ENCODE measurements around the gene CSRP3. TPM values are rescaled to one million over a fixed set of nuclear protein-coding genes. Genes with fewer than 3 reads are reported as not detected.
A peak's percentile ranks its signal among the peaks of the same experiment; 100 is the strongest.

CSRP3 gene
- polyA plus RNA-seq, 4 donors = 0.13 TPM; not detected in 3

DNA sequence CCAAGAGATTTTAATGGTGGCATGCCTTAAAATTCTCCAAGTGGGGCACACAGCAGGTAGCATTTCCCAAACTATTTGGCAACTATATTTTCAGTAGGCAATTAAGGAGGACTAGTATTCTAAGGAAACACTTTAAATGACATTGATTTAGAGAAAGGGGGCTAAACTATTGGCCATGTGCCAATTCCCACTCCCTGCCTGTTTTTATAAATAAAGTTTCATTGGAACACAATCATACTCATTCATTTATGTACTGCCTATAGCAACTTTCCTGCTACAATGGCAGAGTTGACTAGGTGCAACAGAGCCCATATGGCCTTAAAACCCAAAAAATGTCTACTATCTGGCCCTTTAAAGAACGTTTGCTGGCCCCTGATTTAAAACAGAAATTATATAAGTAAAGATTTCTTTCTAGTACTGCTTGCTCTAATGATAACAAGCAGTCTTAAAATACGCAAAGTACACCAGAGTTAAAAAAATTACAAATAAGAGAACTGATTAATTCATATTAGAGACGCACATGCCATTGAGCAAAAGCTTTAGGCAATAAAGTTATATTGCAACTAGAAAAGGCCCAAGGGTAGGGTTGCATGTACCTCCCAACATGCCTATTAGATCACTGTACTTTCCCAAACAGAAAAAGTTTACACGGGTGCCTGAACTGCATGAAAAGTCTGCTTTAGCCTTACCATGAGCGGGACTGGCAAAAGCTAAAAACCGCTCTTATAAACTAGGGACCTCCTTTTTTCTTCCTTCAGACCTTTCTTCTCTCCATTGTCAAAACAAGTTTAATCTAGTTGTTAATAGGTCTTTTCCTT, 24.8 kb upstream of the CSRP3 start:
- no peak for DNase-seq (ENCODE audit: low read depth in 4 of 4, low spot score in 2 of 4)

DNA sequence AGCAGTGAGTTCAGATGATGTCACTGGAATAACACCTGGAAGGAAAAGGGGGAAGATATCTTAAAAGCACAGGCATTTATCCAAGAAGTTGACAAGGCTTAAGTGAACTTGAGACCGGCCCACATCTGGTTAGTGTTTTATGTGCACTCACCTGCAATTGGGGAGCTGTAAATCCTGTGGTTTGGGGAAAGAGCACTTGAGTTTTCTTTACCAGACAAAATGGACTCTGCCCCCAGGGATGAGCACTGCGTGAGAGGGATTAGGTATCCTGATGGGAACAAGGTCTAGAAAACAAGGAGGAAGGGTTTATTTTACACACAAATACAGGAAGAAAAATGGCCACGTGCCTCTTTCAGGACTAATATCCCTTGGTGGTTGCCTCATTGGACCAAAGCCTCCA, 23.8 kb upstream of the CSRP3 start:
- DNase-seq (ENCODE audit: low read depth in 4 of 4, low spot score in 2 of 4) = no peak

DNA sequence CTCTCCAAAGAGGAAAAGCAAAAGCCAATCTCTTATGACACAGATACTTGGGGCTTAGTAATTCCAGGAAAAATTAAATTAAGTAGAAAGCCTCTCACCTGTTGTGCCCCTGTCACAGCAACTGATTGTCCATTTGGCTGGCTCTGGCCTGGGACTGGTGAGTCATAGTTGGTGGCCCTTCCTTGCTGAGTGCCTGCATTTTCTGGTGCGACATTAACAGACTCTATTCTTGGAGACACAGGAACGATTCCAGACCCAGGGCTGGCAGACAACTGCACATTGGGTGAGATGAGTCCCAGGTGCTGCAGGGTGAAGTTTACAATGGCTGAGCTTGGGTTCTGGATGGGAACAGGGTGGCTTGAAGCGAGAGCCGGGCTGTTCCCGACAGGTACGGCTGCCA, 23.3 kb upstream of the CSRP3 start:
- DNase-seq (ENCODE audit: low read depth in 4 of 4, low spot score in 2 of 4) = no peak

DNA sequence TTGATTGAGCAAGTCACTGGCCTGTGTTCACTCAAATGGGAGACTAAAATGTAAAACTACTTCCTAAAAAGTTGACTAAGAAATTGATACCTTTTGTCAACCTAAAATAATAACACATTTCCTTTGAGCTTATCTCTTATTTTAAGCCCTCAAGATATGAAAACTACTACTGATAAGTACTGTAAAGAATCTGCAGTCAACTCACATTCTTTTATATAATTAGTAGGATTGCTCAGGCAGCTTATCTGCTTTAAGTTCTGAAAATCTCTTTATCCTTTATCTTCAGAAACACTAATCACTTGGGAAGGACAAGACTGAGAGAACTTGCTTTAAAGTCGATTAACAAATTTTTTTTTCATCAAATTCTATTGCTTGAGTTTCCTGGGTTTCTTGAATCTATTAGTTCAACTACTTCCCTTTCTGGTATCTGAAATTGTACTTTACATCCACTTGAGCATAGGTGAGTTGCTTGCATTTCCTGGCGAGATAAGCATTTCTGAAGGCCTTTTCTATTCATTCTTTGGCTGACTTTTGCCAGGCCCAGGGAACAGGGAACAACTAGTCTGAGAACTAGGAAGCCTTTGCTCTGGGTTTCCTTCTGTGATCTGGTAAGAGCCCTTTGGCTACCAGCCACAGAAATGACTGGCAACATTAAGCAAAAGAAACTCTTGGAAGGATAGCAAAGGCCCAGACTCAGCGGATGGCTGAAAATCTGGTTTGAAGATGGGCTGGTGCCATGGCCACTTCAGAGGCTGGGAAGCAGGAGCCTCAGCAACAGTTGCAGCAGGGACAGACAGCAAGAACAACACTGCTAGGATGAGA, 19.3 kb upstream of the CSRP3 start:
- no peak for DNase-seq (ENCODE audit: low read depth in 4 of 4, low spot score in 2 of 4)

DNA sequence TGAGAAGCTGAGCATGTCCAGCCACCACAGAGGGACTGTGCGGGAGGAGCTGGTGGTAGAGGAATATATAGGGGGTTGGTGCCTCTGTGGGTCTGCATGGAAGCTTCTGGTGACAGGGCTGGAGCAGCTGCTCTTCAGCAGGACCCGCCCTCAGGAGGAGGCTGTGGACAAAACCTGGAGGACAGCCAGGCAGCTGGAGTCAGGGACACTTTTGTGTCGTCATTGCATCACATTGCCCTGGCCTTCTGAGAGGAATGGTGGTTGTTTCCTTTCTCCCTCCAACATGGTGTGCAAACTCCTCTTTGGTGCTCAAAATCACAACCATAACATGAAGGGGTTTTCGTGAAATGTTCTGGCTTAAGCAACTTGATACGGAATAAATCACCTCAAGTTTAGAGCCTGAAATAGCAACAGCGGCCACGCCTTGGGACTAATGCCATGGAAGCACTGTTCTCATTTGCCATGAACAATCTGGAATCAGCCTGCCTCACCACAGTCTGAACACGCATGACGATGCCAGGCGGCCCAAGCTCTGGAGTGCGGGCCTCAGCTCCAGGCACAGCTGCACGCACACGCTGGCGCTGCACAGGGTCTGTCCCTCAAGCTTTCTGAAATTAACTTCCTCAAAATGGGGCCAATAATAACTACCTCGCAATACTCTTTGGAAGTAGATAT, 17.1 kb upstream of the CSRP3 start:
- DNase-seq (ENCODE audit: low read depth in 4 of 4, low spot score in 2 of 4) = no peak

DNA sequence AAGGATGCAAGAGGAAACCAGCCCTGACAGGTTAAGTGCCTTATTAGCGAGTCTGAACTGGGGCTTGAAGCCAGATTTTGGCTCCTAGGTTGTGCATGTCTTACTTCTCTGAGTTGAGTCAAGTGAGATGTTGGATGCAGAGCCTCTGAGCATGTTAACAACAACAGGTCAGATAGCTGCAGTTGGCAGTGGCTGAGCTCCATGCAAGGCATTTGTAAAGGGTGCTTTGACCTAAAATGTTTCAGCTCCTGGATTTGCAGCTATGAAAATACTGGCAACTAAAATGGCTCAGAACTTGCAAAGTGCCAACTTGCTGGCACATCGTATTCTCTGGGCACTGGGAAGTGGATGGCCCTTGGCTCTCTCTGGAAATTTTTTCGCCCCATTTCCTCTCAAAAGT, 16.4 kb upstream of the CSRP3 start:
- no peak for DNase-seq (ENCODE audit: low read depth in 4 of 4, low spot score in 2 of 4)

DNA sequence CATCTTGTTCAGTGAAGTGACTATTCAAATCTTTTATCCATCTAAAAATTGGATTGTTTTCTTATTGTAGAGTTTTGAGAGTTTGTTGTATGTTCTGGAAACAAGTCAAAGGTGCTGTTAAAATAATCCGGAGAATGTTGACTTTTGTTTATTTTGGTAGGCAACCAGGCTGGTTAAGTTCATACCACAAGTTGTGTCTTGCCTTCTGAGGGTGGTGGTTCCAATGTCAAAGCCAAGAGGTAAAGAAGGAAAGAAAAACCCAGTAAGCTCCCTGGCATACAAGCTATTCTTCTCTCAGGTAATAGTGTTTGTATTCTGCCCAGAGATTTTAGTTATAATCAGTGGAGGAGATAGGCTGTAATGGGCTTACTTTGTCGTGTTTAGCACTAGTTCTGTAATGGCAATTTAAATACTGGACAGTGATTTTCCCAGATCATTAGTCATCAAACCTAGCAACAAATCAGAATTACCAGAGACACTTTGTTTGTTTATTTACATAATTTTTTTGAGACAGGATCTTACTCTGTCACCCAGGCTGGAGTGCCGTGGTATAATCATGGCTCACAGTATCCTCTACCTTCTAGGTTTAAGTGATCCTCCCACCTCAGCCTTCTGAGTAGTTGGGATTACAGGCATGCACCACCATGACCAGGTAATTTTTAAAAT, 15.1 kb upstream of the CSRP3 start:
- DNase-seq (ENCODE audit: low read depth in 4 of 4, low spot score in 2 of 4) = no peak

DNA sequence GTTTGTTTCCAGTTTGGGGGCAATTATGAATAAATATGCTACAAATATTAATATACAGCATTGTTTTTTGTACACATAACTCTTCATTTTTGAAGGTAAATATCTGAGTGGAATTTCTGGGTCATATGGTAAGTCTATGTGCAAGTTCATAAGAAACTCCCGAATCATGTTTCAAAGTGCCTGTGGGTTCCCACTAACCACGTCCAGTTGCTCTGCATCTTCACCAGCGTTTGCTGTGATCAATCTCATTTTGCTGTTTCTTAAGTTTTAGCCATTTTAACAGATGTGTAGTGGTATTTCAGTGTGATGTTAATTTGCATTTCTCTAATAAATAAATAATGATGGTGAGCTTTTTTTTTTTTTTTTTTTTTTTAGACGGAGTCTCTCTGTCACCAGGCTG, 14.2 kb upstream of the CSRP3 start:
- DNase-seq (ENCODE audit: low read depth in 4 of 4, low spot score in 2 of 4) = no peak

DNA sequence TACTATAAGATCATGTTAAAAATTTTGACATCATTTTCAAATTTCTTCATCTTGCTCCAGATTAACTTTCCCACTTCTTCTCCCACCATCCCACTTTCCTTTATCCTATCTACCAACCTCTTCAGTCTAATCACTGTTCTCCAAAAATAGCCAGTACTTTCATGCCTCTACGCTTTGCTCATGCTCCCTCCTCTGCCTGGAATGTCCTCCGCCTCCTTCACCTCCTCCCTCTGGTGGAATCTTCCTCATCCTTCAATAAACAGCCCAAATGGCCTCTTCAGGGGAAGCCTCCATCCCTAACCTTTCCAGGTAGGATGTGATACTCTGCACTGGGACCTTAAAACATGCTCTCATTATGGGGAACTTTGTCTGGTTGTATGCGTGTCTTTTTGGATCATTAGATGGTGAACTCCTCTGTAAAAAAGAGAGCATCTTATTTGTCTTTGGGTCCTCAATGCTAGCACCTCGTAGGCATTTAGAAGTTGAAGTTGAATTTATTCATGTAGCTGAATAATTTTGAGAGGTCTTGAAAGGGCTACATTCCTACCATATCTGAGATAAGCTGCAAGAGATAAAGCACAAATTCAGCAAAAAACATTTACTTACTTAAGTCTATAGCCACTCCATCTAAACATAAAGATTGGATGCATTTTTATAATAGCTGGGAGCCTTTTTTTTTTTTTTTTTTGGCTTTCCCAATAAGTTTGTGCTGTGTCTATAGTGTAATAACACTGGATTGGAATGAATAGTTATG, 8.0 kb upstream of the CSRP3 start:
- no peak for DNase-seq (ENCODE audit: low read depth in 4 of 4, low spot score in 2 of 4)

DNA sequence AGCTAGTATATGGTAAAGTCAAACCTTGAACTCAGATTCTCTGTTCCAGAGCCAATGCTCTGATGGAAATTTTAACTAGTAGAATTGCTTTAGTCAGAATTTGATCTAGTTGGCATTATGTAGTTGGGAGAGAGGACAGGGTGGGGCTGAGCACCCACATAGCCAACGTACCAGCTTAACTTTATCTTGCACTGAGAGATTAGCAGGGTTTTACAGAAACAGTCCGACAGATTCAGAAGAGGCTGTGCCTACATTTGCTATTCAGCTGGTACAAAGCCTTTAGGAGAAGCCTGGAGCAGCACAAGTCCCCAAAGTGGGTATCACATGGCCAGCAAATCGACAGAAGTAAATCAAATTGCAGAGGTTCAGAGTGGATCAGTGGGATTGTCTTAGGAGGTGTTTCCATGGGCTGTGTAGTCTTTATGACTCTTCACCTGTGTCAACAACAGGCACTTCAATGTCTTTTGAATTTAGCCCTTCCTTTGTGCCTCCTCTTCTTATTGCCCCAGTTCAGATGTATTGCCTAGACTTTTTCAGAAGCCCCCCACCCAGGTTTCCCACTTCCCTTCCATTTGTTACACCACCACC, 7.3 kb upstream of the CSRP3 start:
- no peak for DNase-seq (ENCODE audit: low read depth in 4 of 4, low spot score in 2 of 4)

DNA sequence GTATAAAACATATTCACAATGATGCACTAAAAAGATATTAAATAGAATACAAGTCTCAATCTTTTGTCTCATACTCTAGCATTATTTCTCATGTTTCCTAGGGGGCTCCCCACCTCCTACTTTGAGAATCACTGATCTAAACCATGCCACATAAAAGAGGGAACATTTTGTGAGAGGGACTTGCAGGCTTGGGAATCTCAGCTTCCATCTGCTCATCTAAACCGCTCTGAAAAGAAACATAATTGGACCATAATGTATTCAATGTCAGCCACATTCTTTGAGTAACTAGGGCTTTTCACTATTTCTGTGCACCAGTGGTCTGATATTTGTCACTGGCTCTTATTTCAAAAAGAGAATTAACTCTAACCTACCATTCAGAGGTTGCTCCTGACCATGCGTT, 6.4 kb upstream of the CSRP3 start:
- DNase-seq (ENCODE audit: low read depth in 4 of 4, low spot score in 2 of 4) = no peak

DNA sequence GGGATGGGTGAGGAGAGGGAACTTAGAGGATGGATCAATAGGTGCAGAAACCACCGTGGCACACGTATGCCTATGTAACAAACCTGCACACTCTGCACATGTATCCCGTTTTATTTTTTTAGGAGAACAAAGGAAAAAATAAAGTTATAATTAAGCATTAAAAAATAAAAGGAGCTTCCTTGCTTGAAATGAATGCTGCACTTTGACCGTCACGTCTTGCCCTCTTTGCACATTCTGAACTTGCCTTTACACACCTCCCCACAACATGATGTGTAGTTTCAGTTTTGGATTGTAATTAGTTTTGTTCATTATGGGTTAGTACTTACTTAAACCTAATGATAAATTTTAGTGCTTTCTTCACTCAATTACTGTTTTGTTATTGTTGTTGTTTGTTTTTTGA, 3.1 kb upstream of the CSRP3 start:
- no peak for DNase-seq (ENCODE audit: low read depth in 4 of 4, low spot score in 2 of 4)

DNA sequence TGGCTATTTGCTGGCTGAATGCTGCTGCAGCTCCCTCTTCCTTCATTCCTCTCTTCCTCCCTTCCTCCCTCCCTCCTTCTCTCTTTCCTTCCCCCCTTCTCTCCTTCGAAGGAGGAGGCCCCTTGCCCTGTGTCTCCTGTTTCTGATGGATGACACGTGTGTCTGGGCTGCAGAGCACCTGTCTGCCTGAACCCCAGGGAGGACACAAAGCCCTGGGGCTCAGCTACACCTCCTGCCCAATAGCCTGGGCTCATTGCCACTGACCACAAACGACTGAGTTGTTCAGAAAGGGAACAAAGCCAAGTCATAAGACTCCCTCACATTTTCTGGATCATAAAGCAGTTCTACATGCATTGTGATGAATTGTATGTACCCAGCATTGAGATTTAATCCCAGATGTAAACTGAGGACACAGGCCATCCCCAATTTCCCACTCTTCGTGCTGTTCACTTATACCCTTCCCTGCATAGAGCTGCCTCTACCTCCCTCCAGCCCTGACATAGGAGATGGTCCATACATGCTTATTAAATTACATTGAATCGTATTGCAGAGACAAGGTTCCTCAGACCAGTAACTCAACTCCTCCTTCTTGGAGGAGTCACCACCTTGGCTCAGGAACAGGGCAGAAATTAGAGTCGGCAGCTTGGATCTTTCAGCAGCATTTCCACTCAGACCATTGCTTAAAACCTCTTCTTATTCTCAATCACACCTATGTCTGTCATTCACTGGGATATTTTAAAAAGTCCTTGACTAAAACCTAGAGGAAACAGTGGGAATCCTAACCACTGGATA, 1.2 kb downstream of the CSRP3 start:
- no peak for DNase-seq (ENCODE audit: low read depth in 4 of 4, low spot score in 2 of 4)

DNA sequence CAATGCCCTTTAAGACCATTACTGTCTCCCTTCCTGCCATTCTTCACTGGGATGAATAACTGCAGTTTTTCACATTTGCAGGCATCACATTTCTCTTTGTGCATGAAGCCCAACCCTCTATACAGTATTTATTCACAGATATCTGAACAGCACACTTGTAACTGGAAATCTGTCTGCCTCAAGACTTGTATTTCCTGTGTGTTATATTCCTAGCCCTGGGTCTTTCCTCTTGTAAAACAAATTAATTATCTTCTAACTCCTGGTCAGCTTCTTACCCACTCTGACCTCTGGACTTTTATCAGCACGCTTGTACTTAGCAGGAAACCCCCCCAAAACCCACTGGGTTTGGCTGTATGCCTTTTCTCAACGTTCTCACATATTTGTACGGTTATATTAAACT, 2.0 kb downstream of the CSRP3 start:
- peak in 1 of 4 donors; percentile 3 for DNase-seq (ENCODE audit: low read depth in 4 of 4, low spot score in 2 of 4)

DNA sequence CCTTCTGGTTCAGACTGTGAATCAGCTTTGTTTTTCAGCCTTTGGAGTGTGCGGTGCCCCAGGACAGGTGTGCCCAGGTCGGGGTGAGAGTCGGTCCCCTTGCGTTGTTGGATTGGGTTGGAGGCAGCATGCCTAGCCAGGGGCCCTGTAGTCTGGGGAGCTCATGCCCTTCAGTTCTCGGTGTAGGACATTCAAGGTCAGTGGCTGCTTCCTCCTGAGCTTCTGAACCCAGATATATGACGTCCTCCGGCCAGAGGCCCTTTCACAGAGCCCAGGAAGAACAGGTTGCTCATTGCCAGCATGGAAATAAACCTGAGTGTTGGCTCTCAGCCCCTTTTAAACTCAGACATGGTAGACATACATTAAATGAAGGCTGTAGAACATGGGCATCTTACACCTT, 2.7 kb downstream of the CSRP3 start:
- no peak for DNase-seq (ENCODE audit: low read depth in 4 of 4, low spot score in 2 of 4)

DNA sequence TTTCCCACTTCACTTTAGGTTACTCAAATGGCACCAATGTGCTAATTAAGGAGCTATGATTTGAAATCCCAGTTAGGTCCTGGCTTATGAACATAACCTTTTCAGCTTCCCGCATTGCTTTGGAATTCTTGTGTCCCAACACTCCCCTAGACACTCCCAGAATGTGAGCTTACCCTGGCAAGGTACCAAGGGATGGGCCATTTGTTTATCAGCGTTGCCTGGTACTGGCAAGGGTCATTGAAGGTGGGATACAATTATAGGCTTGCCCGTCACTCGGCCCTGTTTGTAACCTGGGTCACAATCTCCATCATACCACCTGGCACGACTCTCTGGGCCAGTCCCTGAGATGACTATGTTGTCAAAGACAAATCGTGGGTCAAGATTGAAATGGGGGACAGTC, 5.4 kb downstream of the CSRP3 start:
- DNase-seq (ENCODE audit: low read depth in 4 of 4, low spot score in 2 of 4) = no peak

DNA sequence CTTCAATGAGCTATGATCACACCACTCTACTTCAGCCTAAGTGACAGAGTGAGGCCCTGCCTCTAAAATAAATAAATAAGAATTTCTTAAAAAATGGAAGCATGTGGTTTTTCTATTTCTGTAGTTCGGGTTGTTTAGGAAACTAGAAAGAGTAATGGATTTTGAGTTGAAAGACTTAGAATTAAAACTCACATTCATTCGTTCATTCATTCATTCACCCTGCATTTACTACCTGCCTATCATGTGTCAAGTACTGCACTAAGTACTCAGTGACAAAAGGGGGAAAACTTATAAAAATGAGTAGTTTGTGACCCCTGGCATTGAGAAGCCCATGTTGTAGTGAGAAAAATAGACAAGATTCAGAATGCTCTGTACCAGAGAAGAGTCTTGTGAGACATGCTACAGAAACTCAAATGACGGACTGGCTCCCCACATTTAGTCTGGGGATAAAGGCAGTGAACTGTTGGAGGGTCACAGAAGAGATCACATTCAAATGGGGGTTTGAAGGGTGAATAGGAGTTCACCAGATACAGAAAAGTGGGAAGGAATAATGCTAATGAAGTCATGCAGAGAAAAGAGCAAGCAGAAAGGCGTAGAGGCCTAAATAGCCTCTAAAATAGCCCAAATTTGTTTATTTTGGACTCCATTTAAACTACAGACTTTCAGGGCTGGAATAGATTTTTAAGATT, 7.0 kb downstream of the CSRP3 start:
- no peak for DNase-seq (ENCODE audit: low read depth in 4 of 4, low spot score in 2 of 4)

DNA sequence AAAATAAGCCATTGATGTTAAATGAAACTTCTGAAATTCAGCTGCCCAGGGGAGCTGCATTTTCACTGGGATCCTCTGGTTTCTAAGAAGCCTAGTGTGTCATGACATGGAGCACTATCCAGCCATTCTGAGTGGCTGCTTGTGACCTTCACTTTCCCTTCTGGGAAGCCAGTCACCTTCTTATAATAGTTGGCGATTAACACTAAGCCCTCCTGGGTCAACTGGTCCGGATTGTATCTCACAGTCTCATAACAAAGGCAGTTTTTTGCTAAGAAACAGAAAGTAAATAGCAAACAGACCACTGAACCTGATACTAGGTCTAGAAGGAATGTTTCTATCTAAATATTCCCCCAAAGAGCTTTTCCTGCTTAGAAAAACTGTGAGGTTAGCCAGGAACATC, 7.9 kb downstream of the CSRP3 start:
- DNase-seq (ENCODE audit: low read depth in 4 of 4, low spot score in 2 of 4) = no peak
